GM12878 (cell line): ENCODE measurements around the gene DNAH3. TPM values are rescaled to one million over a fixed set of nuclear protein-coding genes. Genes with fewer than 3 reads are reported as not detected.

Source experiments
- ATAC-seq: fragments of 200-7000 bp; cut with Tn5 transposase; 3 replicates; pipeline ENCODE4 v1.9.1; 2020; ENCODE audit warnings: mild to moderate bottlenecking, moderate library complexity
- BruUV-seq: library from RNA; stranded (reverse); fragments of 400-500 nt; replicated peaks from 2 replicates; lab custom pipeline; 2021; lab: Mats Ljungman, UMichigan
- CTCF ChIA-PET: fragments of 300-600 bp; sonication (Branson Sonifier 250); formaldehyde crosslinking; extraction: SDS; loops from one replicate; lab custom pipeline; 2021; ENCODE audit warnings: inconsistent platforms; lab: Yijun Ruan, JAX
- POLR2A ChIA-PET: fragments of 350-600 bp; formaldehyde crosslinking; extraction: SDS; loops from one replicate; lab custom pipeline; 2021; ENCODE audit warnings: inconsistent platforms; lab: Charles Lee
- RAD21 ChIA-PET: fragments of 300-600 bp; sonication (Branson Sonifier 250); formaldehyde crosslinking; loops from one replicate; lab custom pipeline; 2023; ENCODE audit warnings: antibody characterized with exemption; ENCODE audit not compliant: unreplicated experiment; lab: Charles Lee
- SMC1A ChIA-PET: fragments of 300-600 bp; sonication (Branson Sonifier 250); formaldehyde crosslinking; loops from one replicate; lab custom pipeline; 2023; ENCODE audit not compliant: unreplicated experiment, uncharacterized antibody; lab: Charles Lee
- DNase-seq: peaks from one replicate; pipeline ENCODE4 v3.0.0-alpha.2; 2011; ENCODE audit warnings: low read depth, low spot score
- FAIRE-seq: peaks from 3 replicates; lab custom pipeline; 2011; peaks lifted over from hg19 to GRCh38; lab: Jason Lieb, UNC
- H2AFZ ChIP-seq: 2 replicates; pipeline ENCODE4 v1.6.0; 2011; ENCODE audit warnings: low read depth, low read length, control low read depth; ENCODE audit not compliant: control insufficient read depth
- H3K27ac ChIP-seq: 2 replicates; pipeline ENCODE4 v1.5.1; 2011; ENCODE audit warnings: control low read depth; ENCODE audit not compliant: control insufficient read depth, insufficient read depth
- H3K27me3 ChIP-seq, 2 experiments: replicated peaks in 1 of 2; 2 replicates each; pipeline versions ENCODE4 v1.6.0 to v1.6.1; 2011; ENCODE audit warnings: low read length in 1 of 2; ENCODE audit not compliant: control insufficient read depth in 2 of 2, insufficient read depth in 2 of 2
- H3K36me3 ChIP-seq, 2 experiments: 2 replicates each; pipeline ENCODE4 v1.5.1; 2011; ENCODE audit warnings: low read length in 1 of 2; ENCODE audit not compliant: control insufficient read depth in 2 of 2, insufficient read depth in 2 of 2
- H3K4me1 ChIP-seq: 2 replicates; pipeline ENCODE4 v1.6.1; 2011; ENCODE audit warnings: mild to moderate bottlenecking, low read length, moderate library complexity, mixed read lengths; ENCODE audit not compliant: control insufficient read depth, insufficient read depth
- H3K4me2 ChIP-seq: 2 replicates; pipeline ENCODE4 v1.6.0; 2011; ENCODE audit warnings: control low read depth; ENCODE audit not compliant: control insufficient read depth, insufficient read depth
- H3K4me3 ChIP-seq: fragments of 200-600 bp; sonication (generic); 2 replicates; pipeline ENCODE4 v1.5.1; 2016
- H3K79me2 ChIP-seq: 2 replicates; pipeline ENCODE4 v1.6.0; 2011; ENCODE audit warnings: low read length; ENCODE audit not compliant: control insufficient read depth, insufficient read depth
- H3K9ac ChIP-seq: 2 replicates; pipeline ENCODE4 v1.8.0; 2011; ENCODE audit warnings: low read length, control low read depth, mixed read lengths; ENCODE audit not compliant: control insufficient read depth, insufficient read depth
- H3K9me3 ChIP-seq: replicated peaks from 3 replicates; pipeline ENCODE4 v1.5.1; 2011; ENCODE audit warnings: mild to moderate bottlenecking, low read length; ENCODE audit not compliant: control insufficient read depth, insufficient read depth
- H4K20me1 ChIP-seq: 2 replicates; pipeline ENCODE4 v1.6.0; 2011; ENCODE audit not compliant: control insufficient read depth, insufficient read depth
- CHD2 ChIP-seq: IDR thresholded peaks from 2 replicates; pipeline ENCODE4 v1.6.1; 2011; ENCODE audit warnings: low read depth, low read length, improper control_type of control experiment, borderline replicate concordance
- DPF2 ChIP-seq: fragments of 450-650 bp; IDR thresholded peaks from 2 replicates; pipeline ENCODE4 v1.6.1; 2017; ENCODE audit warnings: mild to moderate bottlenecking
- HDAC2 ChIP-seq: fragments of 200-600 bp; sonication (generic); IDR thresholded peaks from 2 replicates; pipeline ENCODE4 v1.6.1; 2017
- MYC ChIP-seq: IDR thresholded peaks from 2 replicates; pipeline ENCODE4 v1.6.1; 2011; ENCODE audit warnings: mild to moderate bottlenecking, low read length, moderate library complexity, inconsistent platforms; ENCODE audit not compliant: insufficient read depth, insufficient replicate concordance, insufficient read length, severe bottlenecking
- SMC3 ChIP-seq: IDR thresholded peaks from 2 replicates; pipeline ENCODE4 v1.6.1; 2011; ENCODE audit warnings: low read length, improper control_type of control experiment, borderline replicate concordance
- TCF7 ChIP-seq: IDR thresholded peaks from 2 replicates; pipeline ENCODE4 v1.6.1; 2014; ENCODE audit warnings: antibody characterized with exemption, borderline replicate concordance
- ZNF622 ChIP-seq: fragments of 450-650 bp; IDR thresholded peaks from 2 replicates; pipeline ENCODE4 v1.6.1; 2017; ENCODE audit warnings: mild to moderate bottlenecking, inconsistent platforms
- WGBS: methylation state at CpG from one replicate; pipeline ENCODE4 v1.1.6; 2016; ENCODE audit warnings: low lambda C conversion rate; ENCODE audit not compliant: insufficient replicate concordance, insufficient coverage; ENCODE audit errors: missing lambda C conversion rate; 5-methylcytosine and 5-hydroxymethylcytosine counted together
- in situ Hi-C: fragments of 300-500 bp; cut with MboI; formaldehyde crosslinking; loops from 9 replicates; pipeline ENCODE4 v1.14.3; 2018; ENCODE audit warnings: mixed read lengths
- intact Hi-C: fragments of 100-400 bp; cut with micrococcal nuclease; formaldehyde crosslinking; loops from one replicate; pipeline ENCODE4 v1.14.2; 2022; ENCODE audit not compliant: unreplicated experiment
- polyA plus RNA-seq, 11 experiments: library from polyadenylated mRNA; depleted of rRNA in 4 of 11; unstranded in 6 of 11; stranded (reverse) in 5 of 11; fragments of >200 nt; fragmentation: Nextera tagmentation in 4 of 11; fragmentation: Illumina TruSeq in 1 of 11; extraction: Ambion mirVana in 4 of 11; extraction: Trizol in 1 of 11; gene quantifications; 1 replicate in 1 of 11; 2 replicates in 10 of 11; pipeline versions ENCODE4 v1.2.1 to v1.2.3, GENCODE V29; 2011 to 2016; ENCODE audit warnings: inconsistent platforms in 2 of 11, missing spikeins in 2 of 11, low read depth in 1 of 11
- total RNA-seq, 4 experiments: library from RNA; depleted of rRNA in 3 of 4; stranded (reverse); fragments of >200 nt in 3 of 4; fragmentation: Illumina TruSeq in 1 of 4; extraction: Trizol in 1 of 4; gene quantifications; 2 replicates each; pipeline versions ENCODE4 v1.2.1 to v1.2.3, GENCODE V29; 2013 to 2021
- TF ChIP-seq, protein P1 (sequence below): fragments of 450-650 bp; IDR thresholded peaks from 2 replicates; pipeline ENCODE4 v1.6.1; 2017; ENCODE audit warnings: mild to moderate bottlenecking, moderate library complexity
- TF ChIP-seq, protein P2 (sequence below): fragments of 450-650 bp; IDR thresholded peaks from 2 replicates; pipeline ENCODE4 v1.6.1; 2016; ENCODE audit warnings: mild to moderate bottlenecking

DNAH3 gene
- total and polyA plus RNA-seq, 10 of the 15 experiments (the other 5 are each of a cell fraction or from before 2014, with no cell fraction given): under 0.01 to 0.04 (median 0.04) TPM; not detected in 5

DNA sequence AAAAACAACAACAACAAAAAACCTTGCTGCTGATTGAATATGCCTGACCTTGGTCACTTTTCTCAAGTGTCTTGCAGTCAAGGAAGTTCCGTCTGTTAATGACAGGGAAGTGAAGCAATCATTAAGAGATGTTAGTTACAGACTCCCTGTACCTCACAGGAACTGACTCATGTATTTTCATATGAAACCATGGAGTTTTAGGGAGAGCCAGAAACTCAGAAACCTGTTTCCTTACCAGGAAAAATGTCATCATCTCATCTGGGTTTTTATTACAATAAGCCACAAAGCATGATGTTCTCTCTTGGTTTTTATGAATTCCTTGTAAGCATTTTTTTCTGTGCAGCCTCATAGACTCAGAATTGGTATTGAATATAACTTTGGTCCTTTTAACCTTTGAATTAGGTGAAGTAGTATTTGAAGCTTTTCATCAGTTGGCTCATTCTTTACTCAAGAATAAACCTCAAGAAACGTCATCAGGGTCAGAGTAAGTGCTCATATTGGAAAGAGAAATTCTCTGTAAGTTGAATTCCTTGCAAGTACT, 239.8 kb downstream of the DNAH3 start:
- POLR2A ChIA-PET: interaction anchor here (1.1 kb wide), 1 partner anchor 9 kb away, joined by 4 read pairs; no protein-coding TSS in a partner anchor
- FAIRE-seq (no peak), DNase-seq (no peak), ATAC-seq (no peak)
- Histone ChIP-seq H3K4me3 (no peak overlapping the region), H3K4me1 (no peaks in the 10 kb centered on the region), H3K27ac (no peak overlapping the region), H3K79me2 (no peaks in the 10 kb centered on the region), H3K4me2 (no peak overlapping the region), H3K36me3 (no peaks in the 10 kb centered on the region), H3K9me3 (no peaks in the 10 kb centered on the region), H4K20me1 (no peaks in the 10 kb centered on the region)
- in situ Hi-C loops: no loop called here
- BruUV-seq: no TSS peak
- RAD21 ChIA-PET: no interaction called here
- SMC1A ChIA-PET: interaction anchor here (0.7 to 1.8 kb wide), 4 partner anchors 8 to 18 kb away, joined by 3 to 5 read pairs (median 4); partner anchors contain the start of gene DCUN1D3
- TF ChIP-seq HDAC2 (no peak), MYC (no peak), ZNF622 (no peak), TCF7 (no peak), CHD2 (no peak), DPF2 (no peak), SMC3 (no peak)
- TF ChIP-seq, protein P1, sequence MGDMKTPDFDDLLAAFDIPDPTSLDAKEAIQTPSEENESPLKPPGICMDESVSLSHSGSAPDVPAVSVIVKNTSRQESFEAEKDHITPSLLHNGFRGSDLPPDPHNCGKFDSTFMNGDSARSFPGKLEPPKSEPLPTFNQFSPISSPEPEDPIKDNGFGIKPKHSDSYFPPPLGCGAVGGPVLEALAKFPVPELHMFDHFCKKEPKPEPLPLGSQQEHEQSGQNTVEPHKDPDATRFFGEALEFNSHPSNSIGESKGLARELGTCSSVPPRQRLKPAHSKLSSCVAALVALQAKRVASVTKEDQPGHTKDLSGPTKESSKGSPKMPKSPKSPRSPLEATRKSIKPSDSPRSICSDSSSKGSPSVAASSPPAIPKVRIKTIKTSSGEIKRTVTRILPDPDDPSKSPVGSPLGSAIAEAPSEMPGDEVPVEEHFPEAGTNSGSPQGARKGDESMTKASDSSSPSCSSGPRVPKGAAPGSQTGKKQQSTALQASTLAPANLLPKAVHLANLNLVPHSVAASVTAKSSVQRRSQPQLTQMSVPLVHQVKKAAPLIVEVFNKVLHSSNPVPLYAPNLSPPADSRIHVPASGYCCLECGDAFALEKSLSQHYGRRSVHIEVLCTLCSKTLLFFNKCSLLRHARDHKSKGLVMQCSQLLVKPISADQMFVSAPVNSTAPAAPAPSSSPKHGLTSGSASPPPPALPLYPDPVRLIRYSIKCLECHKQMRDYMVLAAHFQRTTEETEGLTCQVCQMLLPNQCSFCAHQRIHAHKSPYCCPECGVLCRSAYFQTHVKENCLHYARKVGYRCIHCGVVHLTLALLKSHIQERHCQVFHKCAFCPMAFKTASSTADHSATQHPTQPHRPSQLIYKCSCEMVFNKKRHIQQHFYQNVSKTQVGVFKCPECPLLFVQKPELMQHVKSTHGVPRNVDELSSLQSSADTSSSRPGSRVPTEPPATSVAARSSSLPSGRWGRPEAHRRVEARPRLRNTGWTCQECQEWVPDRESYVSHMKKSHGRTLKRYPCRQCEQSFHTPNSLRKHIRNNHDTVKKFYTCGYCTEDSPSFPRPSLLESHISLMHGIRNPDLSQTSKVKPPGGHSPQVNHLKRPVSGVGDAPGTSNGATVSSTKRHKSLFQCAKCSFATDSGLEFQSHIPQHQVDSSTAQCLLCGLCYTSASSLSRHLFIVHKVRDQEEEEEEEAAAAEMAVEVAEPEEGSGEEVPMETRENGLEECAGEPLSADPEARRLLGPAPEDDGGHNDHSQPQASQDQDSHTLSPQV: no peak
- TF ChIP-seq, protein P2, sequence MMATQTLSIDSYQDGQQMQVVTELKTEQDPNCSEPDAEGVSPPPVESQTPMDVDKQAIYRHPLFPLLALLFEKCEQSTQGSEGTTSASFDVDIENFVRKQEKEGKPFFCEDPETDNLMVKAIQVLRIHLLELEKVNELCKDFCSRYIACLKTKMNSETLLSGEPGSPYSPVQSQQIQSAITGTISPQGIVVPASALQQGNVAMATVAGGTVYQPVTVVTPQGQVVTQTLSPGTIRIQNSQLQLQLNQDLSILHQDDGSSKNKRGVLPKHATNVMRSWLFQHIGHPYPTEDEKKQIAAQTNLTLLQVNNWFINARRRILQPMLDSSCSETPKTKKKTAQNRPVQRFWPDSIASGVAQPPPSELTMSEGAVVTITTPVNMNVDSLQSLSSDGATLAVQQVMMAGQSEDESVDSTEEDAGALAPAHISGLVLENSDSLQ: no peak
- TF ChIP-seq, all 136 proteins: peak for 0
- Histone ChIP-seq H3K9ac (no peak overlapping the region), H3K27me3 (no peaks in the 10 kb centered on the region), H2AFZ (no peak overlapping the region)
- WGBS: 45% methylated on average over 2 of the region's 2 CpGs
- CTCF ChIA-PET: interaction anchor here (0.7 to 1.1 kb wide), 2 partner anchors 8 to 23 kb away, joined by 3 to 7 read pairs; no protein-coding TSS in a partner anchor
- intact Hi-C loops: no loop called here
